OCI-LY1 (cell line): Measurements from ENCODE around the gene CAMTA2.

Experiments
- EZH2 ChIP-seq: fragments of 200-600 bp; sonication (generic), shearing (Covaris generic); IDR thresholded peaks from 2 replicates; pipeline ENCODE4 v1.8.0; 2017; ENCODE audit warnings: borderline replicate concordance, mixed run types, mild to moderate bottlenecking, antibody characterized with exemption, low read length, moderate library complexity, mixed read lengths
- TF ChIP-seq, protein P1 (sequence below): fragments of 200-600 bp; sonication (generic), shearing (Covaris generic); IDR thresholded peaks from 2 replicates; pipeline ENCODE4 v1.5.1; 2017; ENCODE audit warnings: mild to moderate bottlenecking, antibody characterized with exemption, low read length, moderate library complexity, mixed read lengths

DNA sequence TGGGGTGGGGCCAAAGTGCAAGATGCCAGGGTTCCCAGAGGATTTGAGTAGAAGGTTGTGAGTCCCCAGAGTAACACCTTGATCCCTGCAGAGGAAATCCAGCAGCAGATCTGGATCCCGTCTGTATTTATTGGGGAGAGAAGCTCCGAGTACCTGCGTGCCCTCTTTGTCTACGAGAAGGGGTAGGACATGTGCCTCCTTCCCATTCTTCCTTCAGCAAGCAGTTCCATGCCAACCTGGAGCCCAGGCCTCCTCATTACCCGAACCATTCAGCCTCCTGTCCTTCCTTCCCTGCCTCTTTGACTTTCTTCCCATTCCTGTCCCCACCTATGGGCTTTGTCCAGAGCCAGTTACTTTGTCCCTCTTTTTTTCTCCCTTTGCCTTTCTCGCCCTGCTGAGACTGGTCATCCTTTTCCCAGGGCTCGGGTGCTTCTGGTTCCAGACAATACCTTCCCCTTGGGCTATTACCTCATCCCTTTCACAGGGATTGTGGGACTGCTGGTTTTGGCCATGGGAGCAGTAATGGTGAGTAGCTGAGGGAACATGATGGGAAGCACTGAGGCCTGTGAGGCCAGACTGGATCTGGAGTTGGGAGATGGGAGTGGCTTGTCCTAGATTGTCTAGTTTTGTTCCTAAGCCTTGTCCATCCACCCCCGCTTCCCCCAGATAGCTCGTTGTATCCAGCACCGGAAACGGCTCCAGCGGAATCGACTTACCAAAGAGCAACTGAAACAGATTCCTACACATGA is 44.5 kb downstream of the CAMTA2 start:
- TF ChIP-seq, protein P1, sequence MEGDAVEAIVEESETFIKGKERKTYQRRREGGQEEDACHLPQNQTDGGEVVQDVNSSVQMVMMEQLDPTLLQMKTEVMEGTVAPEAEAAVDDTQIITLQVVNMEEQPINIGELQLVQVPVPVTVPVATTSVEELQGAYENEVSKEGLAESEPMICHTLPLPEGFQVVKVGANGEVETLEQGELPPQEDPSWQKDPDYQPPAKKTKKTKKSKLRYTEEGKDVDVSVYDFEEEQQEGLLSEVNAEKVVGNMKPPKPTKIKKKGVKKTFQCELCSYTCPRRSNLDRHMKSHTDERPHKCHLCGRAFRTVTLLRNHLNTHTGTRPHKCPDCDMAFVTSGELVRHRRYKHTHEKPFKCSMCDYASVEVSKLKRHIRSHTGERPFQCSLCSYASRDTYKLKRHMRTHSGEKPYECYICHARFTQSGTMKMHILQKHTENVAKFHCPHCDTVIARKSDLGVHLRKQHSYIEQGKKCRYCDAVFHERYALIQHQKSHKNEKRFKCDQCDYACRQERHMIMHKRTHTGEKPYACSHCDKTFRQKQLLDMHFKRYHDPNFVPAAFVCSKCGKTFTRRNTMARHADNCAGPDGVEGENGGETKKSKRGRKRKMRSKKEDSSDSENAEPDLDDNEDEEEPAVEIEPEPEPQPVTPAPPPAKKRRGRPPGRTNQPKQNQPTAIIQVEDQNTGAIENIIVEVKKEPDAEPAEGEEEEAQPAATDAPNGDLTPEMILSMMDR: no peak
- no peak for TF ChIP-seq EZH2
